Measurements from ENCODE around the gene SYNDIG1.

Gene SYNDIG1

GRCh38 chr20:24444526-24445190 is 24.8 kb upstream of the SYNDIG1 start:
- Histone ChIP-seq H3K36me3 (ENCODE audit: control insufficient read depth in 1 of 2, insufficient read depth in 2 of 2, low read length in 2 of 2) (no peaks in the 10 kb centered on the region), H3K18ac (ENCODE audit: low read length) (no peak overlapping the region), H4K8ac (ENCODE audit: low read depth, low read length) (no peak overlapping the region), H2BK5ac (ENCODE audit: low read depth, low read length, poor library complexity) (no peak overlapping the region), H3K14ac (ENCODE audit: low read length) (no peak overlapping the region), H3K27me3 (ENCODE audit: insufficient read depth, low read length) (no peaks in the 10 kb centered on the region), H3K4me2 (ENCODE audit: low read length) (no peak overlapping the region), H3K79me2 (ENCODE audit: control insufficient read depth, insufficient read depth, low read length, poor library complexity) (no peaks in the 10 kb centered on the region), H3K9ac (ENCODE audit: low read length) (no peak overlapping the region), H3K4me1 (ENCODE audit: control insufficient read depth in 1 of 2, insufficient read depth in 2 of 2, low read length in 2 of 2) (peaks cover 17 to 21% of the 10 kb centered on the region in 2 experiments), H3K23ac (ENCODE audit: low read length) (no peak overlapping the region), H4K12ac (ENCODE audit: low read depth, low read length) (no peak overlapping the region), H2AFZ (ENCODE audit: insufficient read depth, low read length, poor library complexity) (no peak overlapping the region), H3K27ac (ENCODE audit: low read depth, low read length) (no peak overlapping the region), H3K4me3 (ENCODE audit: low read depth, low read length) (no peak overlapping the region), H3K4ac (ENCODE audit: low read depth, low read length) (no peak overlapping the region), H4K91ac (ENCODE audit: low read depth, low read length) (no peak overlapping the region), H2BK12ac (ENCODE audit: low read length) (no peak overlapping the region), H2BK120ac (ENCODE audit: insufficient read depth, low read length, poor library complexity) (no peak overlapping the region), H3K9me3 (ENCODE audit: insufficient read depth, low read depth, low read length) (no peaks in the 10 kb centered on the region), H3K79me1 (ENCODE audit: low read length) (no peaks in the 10 kb centered on the region), H2AK5ac (ENCODE audit: low read length) (no peak overlapping the region)
- WGBS (ENCODE audit: extremely low coverage, insufficient coverage, insufficient read length) = no CpG with 5 or more reads among the region's 7 CpGs
- DNase-seq = no peak

GRCh38 chr20:24445510-24446170 is 23.8 kb upstream of the SYNDIG1 start:
- Histone ChIP-seq H4K8ac (ENCODE audit: low read depth, low read length) (no peak overlapping the region), H3K18ac (ENCODE audit: low read length) (no peak overlapping the region), H3K36me3 (ENCODE audit: control insufficient read depth in 1 of 2, insufficient read depth in 2 of 2, low read length in 2 of 2) (no peaks in the 10 kb centered on the region), H3K23ac (ENCODE audit: low read length) (no peak overlapping the region), H3K27ac (ENCODE audit: low read depth, low read length) (no peak overlapping the region), H3K4me2 (ENCODE audit: low read length) (no peak overlapping the region), H3K79me2 (ENCODE audit: control insufficient read depth, insufficient read depth, low read length, poor library complexity) (no peaks in the 10 kb centered on the region), H3K27me3 (ENCODE audit: insufficient read depth, low read length) (no peaks in the 10 kb centered on the region), H4K12ac (ENCODE audit: low read depth, low read length) (no peak overlapping the region), H3K4me1 (ENCODE audit: control insufficient read depth in 1 of 2, insufficient read depth in 2 of 2, low read length in 2 of 2) (peaks cover 17 to 21% of the 10 kb centered on the region in 2 experiments), H3K9ac (ENCODE audit: low read length) (no peak overlapping the region), H2BK120ac (ENCODE audit: insufficient read depth, low read length, poor library complexity) (no peak overlapping the region), H3K4ac (ENCODE audit: low read depth, low read length) (no peak overlapping the region), H4K91ac (ENCODE audit: low read depth, low read length) (no peak overlapping the region), H3K9me3 (ENCODE audit: insufficient read depth, low read depth, low read length) (no peaks in the 10 kb centered on the region), H3K14ac (ENCODE audit: low read length) (no peak overlapping the region), H2BK5ac (ENCODE audit: low read depth, low read length, poor library complexity) (no peak overlapping the region), H2AK5ac (ENCODE audit: low read length) (no peak overlapping the region), H3K79me1 (ENCODE audit: low read length) (no peaks in the 10 kb centered on the region), H2BK12ac (ENCODE audit: low read length) (no peak overlapping the region), H2AFZ (ENCODE audit: insufficient read depth, low read length, poor library complexity) (no peak overlapping the region), H3K4me3 (ENCODE audit: low read depth, low read length) (no peak overlapping the region)
- no CpG with 5 or more reads among the region's 11 CpGs for WGBS (ENCODE audit: extremely low coverage, insufficient coverage, insufficient read length)
- no peak for DNase-seq

GRCh38 chr20:24446811-24447210 is 22.6 kb upstream of the SYNDIG1 start:
- no peak overlapping the region for H3K18ac ChIP-seq (ENCODE audit: low read length)
- H2AK5ac ChIP-seq (ENCODE audit: low read length) = no peak overlapping the region
- H4K12ac ChIP-seq (ENCODE audit: low read depth, low read length) = no peak overlapping the region
- H2AFZ ChIP-seq (ENCODE audit: insufficient read depth, low read length, poor library complexity) = no peak overlapping the region
- no peak overlapping the region for H3K23ac ChIP-seq (ENCODE audit: low read length)
- no peak overlapping the region for H4K91ac ChIP-seq (ENCODE audit: low read depth, low read length)
- DNase-seq = no peak
- H2BK12ac ChIP-seq (ENCODE audit: low read length) = no peak overlapping the region
- no peak overlapping the region for H2BK120ac ChIP-seq (ENCODE audit: insufficient read depth, low read length, poor library complexity)
- no peaks in the 10 kb centered on the region for H3K79me1 ChIP-seq (ENCODE audit: low read length)
- no peak overlapping the region for H4K8ac ChIP-seq (ENCODE audit: low read depth, low read length)
- H3K14ac ChIP-seq (ENCODE audit: low read length) = no peak overlapping the region
- no peak overlapping the region for H3K4ac ChIP-seq (ENCODE audit: low read depth, low read length)
- no peak overlapping the region for H3K27ac ChIP-seq (ENCODE audit: low read depth, low read length)
- H3K4me3 ChIP-seq (ENCODE audit: low read depth, low read length) = no peak overlapping the region
- H3K4me1 ChIP-seq (ENCODE audit: control insufficient read depth in 1 of 2, insufficient read depth in 2 of 2, low read length in 2 of 2) = peaks cover 17 to 21% of the 10 kb centered on the region in 2 experiments
- H3K9ac ChIP-seq (ENCODE audit: low read length) = no peak overlapping the region
- H3K79me2 ChIP-seq (ENCODE audit: control insufficient read depth, insufficient read depth, low read length, poor library complexity) = no peaks in the 10 kb centered on the region
- H2BK5ac ChIP-seq (ENCODE audit: low read depth, low read length, poor library complexity) = no peak overlapping the region
- no peaks in the 10 kb centered on the region for H3K36me3 ChIP-seq (ENCODE audit: control insufficient read depth in 1 of 2, insufficient read depth in 2 of 2, low read length in 2 of 2)
- no CpG with 5 or more reads among the region's 2 CpGs for WGBS (ENCODE audit: extremely low coverage, insufficient coverage, insufficient read length)
- peaks cover 3% of the 10 kb centered on the region for H3K9me3 ChIP-seq (ENCODE audit: insufficient read depth, low read depth, low read length)
- no peak overlapping the region for H3K4me2 ChIP-seq (ENCODE audit: low read length)
- no peaks in the 10 kb centered on the region for H3K27me3 ChIP-seq (ENCODE audit: insufficient read depth, low read length)

GRCh38 chr20:24448170-24448569 is 21.3 kb upstream of the SYNDIG1 start:
- no peak overlapping the region for H2AK5ac ChIP-seq (ENCODE audit: low read length)
- no peak overlapping the region for H3K23ac ChIP-seq (ENCODE audit: low read length)
- no peak overlapping the region for H3K4me2 ChIP-seq (ENCODE audit: low read length)
- peaks cover 12 to 13% of the 10 kb centered on the region in 2 experiments for H3K4me1 ChIP-seq (ENCODE audit: control insufficient read depth in 1 of 2, insufficient read depth in 2 of 2, low read length in 2 of 2)
- H3K4ac ChIP-seq (ENCODE audit: low read depth, low read length) = no peak overlapping the region
- WGBS (ENCODE audit: extremely low coverage, insufficient coverage, insufficient read length) = no CpG with 5 or more reads among the region's 7 CpGs
- DNase-seq = no peak
- H4K91ac ChIP-seq (ENCODE audit: low read depth, low read length) = no peak overlapping the region
- no peak overlapping the region for H2AFZ ChIP-seq (ENCODE audit: insufficient read depth, low read length, poor library complexity)
- H3K14ac ChIP-seq (ENCODE audit: low read length) = no peak overlapping the region
- H3K27me3 ChIP-seq (ENCODE audit: insufficient read depth, low read length) = no peaks in the 10 kb centered on the region
- H3K18ac ChIP-seq (ENCODE audit: low read length) = no peak overlapping the region
- no peak overlapping the region for H4K12ac ChIP-seq (ENCODE audit: low read depth, low read length)
- H2BK5ac ChIP-seq (ENCODE audit: low read depth, low read length, poor library complexity) = no peak overlapping the region
- H3K27ac ChIP-seq (ENCODE audit: low read depth, low read length) = no peak overlapping the region
- H3K4me3 ChIP-seq (ENCODE audit: low read depth, low read length) = no peak overlapping the region
- peaks cover 6% of the 10 kb centered on the region for H3K9me3 ChIP-seq (ENCODE audit: insufficient read depth, low read depth, low read length)
- no peak overlapping the region for H2BK120ac ChIP-seq (ENCODE audit: insufficient read depth, low read length, poor library complexity)
- no peak overlapping the region for H3K9ac ChIP-seq (ENCODE audit: low read length)
- H3K79me2 ChIP-seq (ENCODE audit: control insufficient read depth, insufficient read depth, low read length, poor library complexity) = no peaks in the 10 kb centered on the region
- no peak overlapping the region for H4K8ac ChIP-seq (ENCODE audit: low read depth, low read length)
- H2BK12ac ChIP-seq (ENCODE audit: low read length) = no peak overlapping the region
- H3K36me3 ChIP-seq (ENCODE audit: control insufficient read depth in 1 of 2, insufficient read depth in 2 of 2, low read length in 2 of 2) = no peaks in the 10 kb centered on the region
- H3K79me1 ChIP-seq (ENCODE audit: low read length) = no peaks in the 10 kb centered on the region
